ENCODE data around the gene OBSL1.

The OBSL1 gene

GRCh38 chr2:219571311-219572236, at the start of gene OBSL1:
OBSL1 (minus strand) TSS chr2:219571539; CDS start chr2:219571232, 307 bp downstream.
- in situ Hi-C loops (cut with MboI; ENCODE audit: low sequenced_read_pairs) = no loop called here

GRCh38 chr2:219620546-219620945, 49.2 kb upstream of the OBSL1 start:
- in situ Hi-C loops (cut with MboI; ENCODE audit: low sequenced_read_pairs) = no loop called here

GRCh38 chr2:219619235-219619634, 47.9 kb upstream of the OBSL1 start:
- in situ Hi-C loops (cut with MboI; ENCODE audit: low sequenced_read_pairs) = no loop called here

GRCh38 chr2:219618733-219619122, 47.4 kb upstream of the OBSL1 start:
- in situ Hi-C loops (cut with MboI; ENCODE audit: low sequenced_read_pairs) = no loop called here

- in situ Hi-C loops (cut with MboI; ENCODE audit: low sequenced_read_pairs) = no loop called here
Observed at GRCh38 chr2:219616550-219616949, 45.2 kb upstream of the OBSL1 start.

GRCh38 chr2:219615894-219616293, 44.6 kb upstream of the OBSL1 start:
- in situ Hi-C loops (cut with MboI; ENCODE audit: low sequenced_read_pairs) = no loop called here

GRCh38 chr2:219615036-219615435, 43.7 kb upstream of the OBSL1 start:
- in situ Hi-C loops (cut with MboI; ENCODE audit: low sequenced_read_pairs) = no loop called here

- in situ Hi-C loops (cut with MboI; ENCODE audit: low sequenced_read_pairs) = no loop called here
Observed at GRCh38 chr2:219614076-219614860, 42.9 kb upstream of the OBSL1 start.

- in situ Hi-C loops (cut with MboI; ENCODE audit: low sequenced_read_pairs) = no loop called here
Observed at GRCh38 chr2:219613461-219614070, 42.2 kb upstream of the OBSL1 start.

- in situ Hi-C loops (cut with MboI; ENCODE audit: low sequenced_read_pairs) = no loop called here
Observed at GRCh38 chr2:219612577-219613286, 41.4 kb upstream of the OBSL1 start.

- in situ Hi-C loops (cut with MboI; ENCODE audit: low sequenced_read_pairs) = no loop called here
Observed at GRCh38 chr2:219611866-219612576, 40.7 kb upstream of the OBSL1 start.

GRCh38 chr2:219611306-219611705, 40.0 kb upstream of the OBSL1 start:
- in situ Hi-C loops (cut with MboI; ENCODE audit: low sequenced_read_pairs) = no loop called here

- in situ Hi-C loops (cut with MboI; ENCODE audit: low sequenced_read_pairs) = no loop called here
Observed at GRCh38 chr2:219609149-219609750, 37.9 kb upstream of the OBSL1 start.

- in situ Hi-C loops (cut with MboI; ENCODE audit: low sequenced_read_pairs) = no loop called here
Observed at GRCh38 chr2:219608399-219608964, 37.1 kb upstream of the OBSL1 start.

GRCh38 chr2:219607931-219608330, 36.6 kb upstream of the OBSL1 start:
- in situ Hi-C loops (cut with MboI; ENCODE audit: low sequenced_read_pairs) = no loop called here

- in situ Hi-C loops (cut with MboI; ENCODE audit: low sequenced_read_pairs) = no loop called here
Observed at GRCh38 chr2:219605607-219605954, 34.2 kb upstream of the OBSL1 start.

GRCh38 chr2:219603771-219604170, 32.4 kb upstream of the OBSL1 start:
- in situ Hi-C loops (cut with MboI; ENCODE audit: low sequenced_read_pairs) = no loop called here

GRCh38 chr2:219598308-219599078, 27.2 kb upstream of the OBSL1 start:
- in situ Hi-C loops (cut with MboI; ENCODE audit: low sequenced_read_pairs) = no loop called here
